HL-60 (cell line): ENCODE measurements around the gene SHH.

ENCODE experiments used
- DNase-seq, 2 experiments: peaks; one replicate each; pipeline ENCODE4 v3.0.0-alpha.2; 2010 to 2020; ENCODE audit warnings: low read depth in 1 of 2, low spot score in 1 of 2
- H3K27ac ChIP-seq: fragments of 250-450 bp; sonication (Bioruptor Pico); replicated peaks from 2 replicates; pipeline ENCODE4 v1.5.1; 2020; ENCODE audit warnings: mild to moderate bottlenecking, moderate library complexity
- H3K27me3 ChIP-seq: fragments of 250-450 bp; sonication (Bioruptor Pico); 2 replicates; pipeline ENCODE4 v1.5.1; 2021; ENCODE audit warnings: mild to moderate bottlenecking, moderate library complexity; ENCODE audit not compliant: insufficient read depth, poor library complexity, severe bottlenecking
- H3K4me3 ChIP-seq: replicated peaks from 2 replicates; pipeline ENCODE4 v1.5.1; 2011; ENCODE audit warnings: mild to moderate bottlenecking, control low read depth, low read length; ENCODE audit not compliant: insufficient read depth
- CTCF ChIP-seq: IDR thresholded peaks from one replicate; pipeline ENCODE4 v1.5.1; 2011; ENCODE audit warnings: low read length, control low read depth, inconsistent platforms; ENCODE audit not compliant: insufficient read depth
- GABPA ChIP-seq: IDR thresholded peaks from 2 replicates; pipeline ENCODE4 v1.6.1; 2012; ENCODE audit warnings: low read depth
- POLR2AphosphoS5 ChIP-seq: IDR thresholded peaks from 2 replicates; pipeline ENCODE4 v1.6.1; 2012; ENCODE audit warnings: low read depth
- REST ChIP-seq: IDR thresholded peaks from 2 replicates; pipeline ENCODE4 v1.6.1; 2012; ENCODE audit warnings: low read depth; ENCODE audit not compliant: insufficient replicate concordance
- SPI1 ChIP-seq: IDR thresholded peaks from 2 replicates; pipeline ENCODE4 v1.6.1; 2012; ENCODE audit warnings: low read depth, mild to moderate bottlenecking, borderline replicate concordance

The SHH gene

GRCh38 chr7:155808549-155809331 is 3.5 kb downstream of the SHH start:
- H3K4me3 ChIP-seq, result no peak overlapping the region
- TF ChIP-seq GABPA (no peak), REST (no peak), CTCF (no peak), POLR2AphosphoS5 (no peak), SPI1 (no peak)
- DNase-seq, result no peak
- peaks cover 84% of the 10 kb centered on the region for H3K27me3 ChIP-seq
- no peak overlapping the region for H3K27ac ChIP-seq

- Histone ChIP-seq H3K27ac (no peak overlapping the region), H3K4me3 (no peak overlapping the region), H3K27me3 (peaks cover 83% of the 10 kb centered on the region)
- TF ChIP-seq CTCF (no peak), GABPA (no peak), REST (no peak), POLR2AphosphoS5 (no peak), SPI1 (no peak)
- DNase-seq, result no peak
Measured at GRCh38 chr7:155807789-155808548, 4.3 kb downstream of the SHH start.

- TF ChIP-seq REST, result no peak
- no peak for TF ChIP-seq SPI1
- no peak for TF ChIP-seq CTCF
- TF ChIP-seq GABPA, result no peak
- TF ChIP-seq POLR2AphosphoS5, result no peak
- Histone ChIP-seq H3K27ac (no peak overlapping the region), H3K27me3 (peaks cover 80% of the 10 kb centered on the region), H3K4me3 (no peak overlapping the region)
- no peak for DNase-seq
Measured at GRCh38 chr7:155807065-155807671, 5.1 kb downstream of the SHH start.
